ENCODE measurements around the gene LRRC8B.
A peak's percentile ranks its signal among the peaks of the same experiment; 100 is the strongest.
"Not testable (repeated sequence)": the region's sequence is repeated elsewhere in the genome, so short reads cannot be mapped to it uniquely, and the experiment has no call there.

LRRC8B gene

GRCh38 chr1:89609781-89610456, 85.3 kb downstream of the LRRC8B start:
- DNase-seq, result no peak

GRCh38 chr1:89610457-89611011, 85.9 kb downstream of the LRRC8B start:
- no peak for DNase-seq

- DNase-seq, result no peak
Observed at GRCh38 chr1:89611721-89612120, 87.1 kb downstream of the LRRC8B start.

GRCh38 chr1:89613928-89614327, 89.3 kb downstream of the LRRC8B start:
- no peak for DNase-seq

GRCh38 chr1:89615676-89616598, 91.3 kb downstream of the LRRC8B start:
- DNase-seq, result no peak

GRCh38 chr1:89616844-89617627, 92.4 kb downstream of the LRRC8B start:
- no peak for DNase-seq

- no peak for DNase-seq
Observed at GRCh38 chr1:89620664-89621063, 96.0 kb downstream of the LRRC8B start.

- no peak for DNase-seq
Observed at GRCh38 chr1:89622895-89623294, 98.3 kb downstream of the LRRC8B start.

- DNase-seq, result no peak
Observed at GRCh38 chr1:89624314-89624713, 99.7 kb downstream of the LRRC8B start.

- no peak for DNase-seq
Observed at GRCh38 chr1:89624715-89625323, 100.2 kb downstream of the LRRC8B start.

- DNase-seq, result no peak
Observed at GRCh38 chr1:89627596-89627962, 103.0 kb downstream of the LRRC8B start.

GRCh38 chr1:89629146-89629545, 104.5 kb downstream of the LRRC8B start:
- no peak for DNase-seq

GRCh38 chr1:89629600-89629999, 105.0 kb downstream of the LRRC8B start:
- DNase-seq, result not testable (repeated sequence)

- no peak for DNase-seq
Observed at GRCh38 chr1:89630048-89630447, 105.4 kb downstream of the LRRC8B start.

- DNase-seq, result peak; percentile 56
Observed at GRCh38 chr1:89631816-89632656, 107.4 kb downstream of the LRRC8B start.

GRCh38 chr1:89632657-89633247, 108.1 kb downstream of the LRRC8B start, which contains the start of gene LRRC8C:
LRRC8C (plus strand) TSS chr1:89633120; CDS start chr1:89686474, 53,354 bp downstream.
- DNase-seq, result peak; percentile 87

- peak; percentile 80 for DNase-seq
Observed at GRCh38 chr1:89633248-89633799, 108.7 kb downstream of the LRRC8B start.

GRCh38 chr1:89633800-89634625, 109.4 kb downstream of the LRRC8B start:
- DNase-seq, result peak; percentile 65
